Inflammatory macrophage treated with lipopolysaccharide for 1 hour (primary cell): ENCODE measurements around the gene SPTBN4.

Source experiments
- DNase-seq, 2 donors: peaks; one replicate each; pipeline ENCODE4 v3.0.0-alpha.2; 2020 to 2022

Gene SPTBN4

DNA sequence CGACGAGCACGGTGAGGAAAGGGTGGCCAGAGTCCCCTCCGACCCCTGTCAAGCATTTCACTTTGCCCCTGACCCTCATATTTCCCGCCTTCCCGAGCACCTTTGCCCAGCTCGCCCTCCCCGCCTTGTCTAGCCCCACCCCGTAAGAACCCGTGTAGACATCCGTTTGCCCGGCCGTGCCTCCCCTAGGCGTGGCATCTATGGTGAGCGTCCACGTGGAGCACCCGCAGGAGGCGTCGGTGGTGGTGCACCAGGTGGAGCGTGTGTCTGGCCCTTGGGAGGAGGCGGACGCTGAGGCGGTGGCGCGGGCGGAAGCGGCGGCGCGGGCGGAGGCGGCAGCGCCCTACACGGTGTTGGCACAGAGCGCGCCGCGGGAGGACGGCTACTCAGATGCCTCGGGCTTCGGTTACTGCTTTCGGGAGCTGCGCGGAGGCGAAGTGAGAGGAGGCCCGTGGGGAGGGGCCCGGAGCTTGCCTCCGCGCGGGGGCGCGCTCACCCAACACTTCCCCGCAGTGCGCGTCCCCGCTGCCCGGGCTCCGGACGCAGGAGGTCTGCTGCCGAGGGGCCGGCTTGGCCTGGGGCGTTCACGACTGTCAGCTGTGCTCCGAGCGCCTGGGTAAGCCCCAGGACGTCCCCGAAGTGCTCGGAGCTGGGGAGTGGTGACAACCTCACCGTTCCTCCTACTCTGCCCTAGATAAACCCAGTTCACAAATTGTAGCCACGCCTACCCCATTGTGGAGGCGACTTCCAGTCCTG, 138.6 kb downstream of the SPTBN4 start:
- DNase-seq = peak; percentile 63 to 86

DNA sequence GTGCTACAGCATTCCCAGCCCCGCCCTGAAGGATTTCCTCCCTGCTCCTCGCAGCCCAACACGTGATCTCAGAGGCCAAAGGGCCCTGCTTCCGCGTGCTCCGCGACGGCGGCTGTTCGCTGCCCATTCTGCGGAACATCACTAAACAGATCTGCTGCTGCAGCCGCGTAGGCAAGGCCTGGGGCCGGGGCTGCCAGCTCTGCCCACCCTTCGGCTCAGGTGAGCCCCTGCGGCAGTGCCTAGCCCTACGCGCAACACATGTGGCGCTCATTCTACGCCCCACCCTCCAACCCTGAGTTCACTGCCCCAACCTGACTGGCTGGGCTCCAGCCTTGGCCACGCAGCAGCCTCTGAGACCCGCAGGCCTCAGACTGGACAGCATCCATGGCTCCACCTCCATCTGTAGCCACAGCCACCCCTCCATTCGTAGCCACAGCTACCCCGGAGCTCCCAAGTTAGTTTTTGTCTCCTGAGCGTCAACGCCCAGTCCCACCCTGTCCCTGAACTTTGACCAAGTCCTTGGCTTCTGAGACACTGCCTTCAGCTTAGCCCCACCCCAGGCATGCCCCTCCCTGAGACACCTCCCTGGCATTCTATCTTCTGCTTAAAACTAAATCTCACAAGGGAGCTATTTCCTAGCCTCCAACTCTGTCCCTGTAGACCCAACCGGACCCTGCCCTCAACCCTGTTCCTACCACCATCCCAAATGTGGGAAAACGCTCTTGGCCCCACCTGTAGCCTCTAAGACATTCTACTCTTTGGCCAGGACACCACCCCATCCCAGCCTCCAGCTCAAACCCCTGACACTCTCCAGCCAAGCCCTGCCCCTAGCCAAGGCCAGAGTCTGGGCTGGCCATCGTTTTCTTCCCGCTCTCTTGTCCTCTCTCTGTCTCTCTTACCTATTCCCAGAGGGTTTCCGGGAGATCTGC, 140.8 kb downstream of the SPTBN4 start:
- DNase-seq = no peak

DNA sequence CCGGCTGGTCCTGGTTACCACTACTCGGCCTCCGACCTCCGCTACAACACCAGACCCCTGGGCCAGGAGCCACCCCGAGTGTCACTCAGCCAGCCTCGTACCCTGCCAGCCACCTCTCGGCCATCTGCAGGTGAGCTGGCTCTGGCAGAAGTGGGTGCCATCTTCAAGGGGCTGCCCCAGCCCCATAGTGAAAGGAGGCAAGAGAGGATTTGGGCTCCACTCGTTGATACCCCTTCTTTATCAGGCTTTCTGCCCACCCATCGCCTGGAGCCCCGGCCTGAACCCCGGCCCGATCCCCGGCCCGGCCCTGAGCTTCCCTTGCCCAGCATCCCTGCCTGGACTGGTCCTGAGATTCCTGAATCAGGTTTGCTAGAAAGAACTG, 141.4 kb downstream of the SPTBN4 start:
- DNase-seq = no peak

DNA sequence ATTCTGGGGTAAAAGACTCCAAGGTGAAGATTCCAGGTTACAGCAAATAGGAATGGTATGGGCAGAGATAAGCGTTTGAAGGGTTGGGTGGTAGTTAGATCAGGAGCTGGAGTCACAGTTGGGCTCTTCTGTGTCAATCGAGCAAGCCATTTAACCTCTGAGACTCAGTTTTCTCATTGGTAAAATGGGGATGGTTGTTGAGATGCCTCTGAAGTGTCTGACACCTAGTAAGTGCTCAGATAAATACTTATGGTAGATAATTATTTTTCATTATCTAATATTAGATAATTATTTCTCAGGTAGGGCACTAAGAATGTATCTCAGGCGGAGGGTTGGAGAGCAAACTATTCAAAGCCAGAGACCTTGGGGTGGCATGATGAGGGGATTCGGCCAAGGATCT, 142.2 kb downstream of the SPTBN4 start:
- DNase-seq = no peak

DNA sequence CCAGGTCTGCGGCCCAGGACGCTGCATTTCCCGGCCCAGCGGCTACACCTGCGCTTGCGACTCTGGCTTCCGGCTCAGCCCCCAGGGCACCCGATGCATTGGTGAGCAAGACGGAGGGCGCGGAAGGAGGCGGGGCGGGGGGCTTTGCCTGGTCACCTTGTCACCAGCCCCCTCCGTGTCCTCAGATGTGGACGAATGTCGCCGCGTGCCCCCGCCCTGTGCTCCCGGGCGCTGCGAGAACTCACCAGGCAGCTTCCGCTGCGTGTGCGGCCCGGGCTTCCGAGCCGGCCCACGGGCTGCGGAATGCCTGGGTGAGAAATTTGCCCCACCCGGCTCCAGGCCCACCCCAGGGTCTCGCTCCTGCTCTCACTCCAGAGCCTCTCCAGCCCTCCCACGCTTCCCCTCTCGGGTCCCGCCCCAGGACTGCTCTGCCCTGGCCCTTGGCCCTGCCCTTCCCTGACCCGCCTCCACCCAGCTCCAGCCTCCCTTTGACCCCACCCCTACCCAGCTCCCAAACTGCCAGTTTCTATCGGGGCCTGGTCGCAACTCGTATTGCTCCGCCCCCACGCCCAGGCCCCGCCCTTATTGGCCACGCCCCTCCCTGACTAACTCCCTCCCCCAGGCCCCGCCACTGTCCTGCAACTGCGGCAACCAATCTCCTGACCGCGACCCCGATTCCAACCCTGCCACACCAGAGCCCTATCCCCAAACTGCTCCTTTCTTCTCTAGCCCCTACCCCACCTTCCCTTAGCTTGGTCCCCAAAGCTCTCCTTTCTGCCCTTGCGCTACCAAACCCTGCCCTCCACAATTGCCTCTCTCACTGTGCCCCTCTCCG, 143.0 kb downstream of the SPTBN4 start:
- peak; percentile 95 to 98 for DNase-seq

DNA sequence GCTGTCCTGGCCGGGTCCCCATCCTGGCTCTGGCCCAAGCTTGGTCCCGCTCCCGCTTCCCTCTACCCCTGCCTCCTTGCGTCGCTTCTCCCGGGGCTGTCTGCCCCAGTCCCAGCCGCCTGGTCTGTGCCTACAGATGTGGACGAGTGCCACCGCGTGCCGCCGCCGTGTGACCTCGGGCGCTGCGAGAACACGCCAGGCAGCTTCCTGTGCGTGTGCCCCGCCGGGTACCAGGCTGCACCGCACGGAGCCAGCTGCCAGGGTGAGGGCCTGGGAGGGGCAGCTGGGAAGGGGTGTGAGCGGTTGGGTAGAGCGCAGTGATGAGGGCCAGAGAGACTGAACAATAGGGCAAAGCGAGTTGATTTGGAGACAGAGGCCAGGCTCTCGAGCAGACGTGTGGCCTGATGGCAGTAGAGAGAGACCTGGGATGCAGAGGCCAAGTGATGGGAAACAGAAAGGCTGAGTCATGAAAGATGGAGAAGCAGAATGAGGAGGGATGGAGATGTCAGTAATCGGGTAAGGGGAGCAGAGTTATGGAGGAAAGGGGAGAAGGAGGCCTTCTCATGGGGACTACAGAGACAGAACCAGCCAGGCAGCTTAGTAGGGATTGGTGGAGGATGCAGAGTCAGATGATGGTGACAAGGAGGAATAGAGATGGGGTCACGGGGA, 143.7 kb downstream of the SPTBN4 start:
- DNase-seq = peak in 1 of 2 donors; percentile 22

DNA sequence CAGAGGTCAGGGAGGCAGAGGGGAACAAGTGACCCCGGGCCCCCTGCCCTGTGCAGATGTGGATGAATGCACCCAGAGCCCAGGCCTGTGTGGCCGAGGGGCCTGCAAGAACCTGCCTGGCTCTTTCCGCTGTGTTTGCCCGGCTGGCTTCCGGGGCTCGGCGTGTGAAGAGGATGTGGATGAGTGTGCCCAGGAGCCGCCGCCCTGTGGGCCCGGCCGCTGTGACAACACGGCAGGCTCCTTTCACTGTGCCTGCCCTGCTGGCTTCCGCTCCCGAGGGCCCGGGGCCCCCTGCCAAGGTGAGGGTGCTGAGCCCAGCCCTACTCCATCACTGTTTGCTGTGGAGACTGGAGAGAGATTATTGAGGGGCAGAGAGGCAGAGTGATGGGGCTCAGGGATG, 144.3 kb downstream of the SPTBN4 start:
- DNase-seq = no peak

DNA sequence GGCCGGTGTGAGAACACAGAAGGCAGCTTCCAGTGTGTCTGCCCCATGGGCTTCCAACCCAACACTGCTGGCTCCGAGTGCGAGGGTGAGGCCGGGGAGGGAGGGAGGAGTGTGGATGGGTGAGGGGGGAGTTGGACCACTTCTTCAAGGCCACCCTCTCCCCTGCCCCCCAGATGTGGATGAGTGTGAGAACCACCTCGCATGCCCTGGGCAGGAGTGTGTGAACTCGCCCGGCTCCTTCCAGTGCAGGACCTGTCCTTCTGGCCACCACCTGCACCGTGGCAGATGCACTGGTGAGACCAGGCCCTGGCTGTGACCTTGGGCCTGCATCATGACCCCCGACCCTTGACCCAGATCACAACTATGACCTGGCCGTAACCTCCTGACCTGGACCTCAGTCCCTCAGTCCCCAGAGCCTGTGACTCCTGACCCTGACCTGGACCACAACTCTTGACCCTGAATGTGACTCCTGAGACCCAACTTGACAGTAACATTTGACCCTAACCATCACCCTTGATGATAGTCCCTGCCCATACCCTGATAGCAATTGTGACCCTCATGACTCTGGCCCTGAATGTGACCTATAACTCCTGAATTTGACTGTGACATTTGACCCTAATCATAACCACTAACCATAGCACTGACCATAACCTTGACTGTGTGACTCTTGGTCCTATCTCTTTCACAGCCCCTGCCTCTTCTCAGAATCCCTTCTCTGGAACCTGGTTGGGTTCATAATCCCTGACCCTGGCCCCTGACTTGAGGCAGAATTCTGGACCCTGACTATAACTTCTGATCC, 145.3 kb downstream of the SPTBN4 start:
- DNase-seq = no peak

DNA sequence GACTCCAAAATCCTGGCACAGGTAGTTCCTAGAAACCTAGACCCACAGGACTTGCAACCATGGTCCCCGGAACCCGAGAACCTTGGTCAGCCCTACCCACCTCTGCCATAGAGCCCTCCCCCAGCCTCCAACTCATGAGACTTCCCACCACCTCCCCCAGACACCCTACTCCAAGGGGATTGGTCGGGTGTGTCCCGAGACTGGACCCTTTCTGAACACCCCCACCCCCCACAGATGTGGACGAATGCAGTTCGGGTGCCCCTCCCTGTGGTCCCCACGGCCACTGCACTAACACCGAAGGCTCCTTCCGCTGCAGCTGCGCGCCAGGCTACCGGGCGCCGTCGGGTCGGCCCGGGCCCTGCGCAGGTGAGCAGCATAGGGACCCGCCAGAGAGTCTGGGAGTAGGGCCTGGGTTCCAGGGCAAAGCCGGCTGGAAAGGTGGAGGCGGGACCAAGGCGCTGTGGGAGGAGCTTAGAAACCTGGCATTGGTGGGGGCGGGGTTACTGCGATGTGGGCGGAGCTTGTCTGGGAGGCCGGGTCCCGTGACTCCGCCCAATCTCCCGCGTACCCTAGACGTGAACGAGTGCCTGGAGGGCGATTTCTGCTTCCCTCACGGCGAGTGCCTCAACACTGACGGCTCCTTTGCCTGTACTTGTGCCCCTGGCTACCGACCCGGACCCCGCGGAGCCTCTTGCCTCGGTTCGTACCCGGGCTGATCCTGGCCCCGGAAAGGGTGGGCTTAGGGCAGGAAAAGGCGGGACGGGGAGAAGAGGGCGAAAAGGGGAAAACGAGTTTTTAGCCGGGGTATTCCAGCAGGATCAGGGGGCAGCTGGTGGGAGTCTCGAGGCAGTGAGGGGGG, 146.3 kb downstream of the SPTBN4 start:
- peak; percentile 33 to 76 for DNase-seq

DNA sequence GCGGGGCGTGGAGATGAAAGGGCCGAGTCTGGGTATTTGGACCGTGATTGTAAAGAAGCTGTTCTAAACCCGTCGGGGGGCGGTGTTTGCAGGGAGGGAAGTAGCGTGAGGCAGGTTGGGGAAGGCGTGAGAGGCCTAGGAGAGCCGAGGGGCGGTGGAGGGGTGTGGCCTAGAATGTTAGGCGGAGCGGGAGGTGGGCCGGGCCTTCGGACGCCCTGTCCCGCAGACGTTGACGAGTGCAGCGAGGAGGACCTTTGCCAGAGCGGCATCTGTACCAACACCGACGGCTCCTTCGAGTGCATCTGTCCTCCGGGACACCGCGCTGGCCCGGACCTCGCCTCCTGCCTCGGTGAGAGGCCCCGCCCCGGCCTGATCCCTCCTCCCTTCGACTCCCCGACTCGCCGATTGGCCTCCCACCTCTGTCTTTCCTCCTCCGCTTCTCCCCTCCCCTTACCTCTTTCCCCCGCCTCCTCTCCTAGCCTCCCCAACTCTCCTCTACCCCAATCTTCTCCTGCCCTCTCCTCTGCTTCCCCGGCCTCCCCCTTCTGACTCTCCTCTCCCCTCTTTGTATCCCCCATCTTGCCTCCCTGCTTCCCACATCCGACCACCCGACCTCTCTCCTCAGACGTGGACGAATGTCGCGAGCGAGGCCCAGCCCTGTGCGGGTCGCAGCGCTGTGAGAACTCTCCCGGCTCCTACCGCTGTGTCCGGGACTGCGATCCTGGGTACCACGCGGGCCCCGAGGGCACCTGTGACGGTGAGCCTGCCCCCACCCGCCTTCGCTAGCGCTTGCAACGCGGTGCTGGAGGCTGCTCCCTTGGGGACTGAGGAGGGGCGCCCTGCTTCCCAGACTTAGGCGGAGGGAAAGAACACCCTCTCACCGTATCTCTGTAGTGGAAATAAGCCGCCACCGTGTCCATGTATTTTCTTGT, 147.2 kb downstream of the SPTBN4 start:
- peak; percentile 53 to 57 for DNase-seq

DNA sequence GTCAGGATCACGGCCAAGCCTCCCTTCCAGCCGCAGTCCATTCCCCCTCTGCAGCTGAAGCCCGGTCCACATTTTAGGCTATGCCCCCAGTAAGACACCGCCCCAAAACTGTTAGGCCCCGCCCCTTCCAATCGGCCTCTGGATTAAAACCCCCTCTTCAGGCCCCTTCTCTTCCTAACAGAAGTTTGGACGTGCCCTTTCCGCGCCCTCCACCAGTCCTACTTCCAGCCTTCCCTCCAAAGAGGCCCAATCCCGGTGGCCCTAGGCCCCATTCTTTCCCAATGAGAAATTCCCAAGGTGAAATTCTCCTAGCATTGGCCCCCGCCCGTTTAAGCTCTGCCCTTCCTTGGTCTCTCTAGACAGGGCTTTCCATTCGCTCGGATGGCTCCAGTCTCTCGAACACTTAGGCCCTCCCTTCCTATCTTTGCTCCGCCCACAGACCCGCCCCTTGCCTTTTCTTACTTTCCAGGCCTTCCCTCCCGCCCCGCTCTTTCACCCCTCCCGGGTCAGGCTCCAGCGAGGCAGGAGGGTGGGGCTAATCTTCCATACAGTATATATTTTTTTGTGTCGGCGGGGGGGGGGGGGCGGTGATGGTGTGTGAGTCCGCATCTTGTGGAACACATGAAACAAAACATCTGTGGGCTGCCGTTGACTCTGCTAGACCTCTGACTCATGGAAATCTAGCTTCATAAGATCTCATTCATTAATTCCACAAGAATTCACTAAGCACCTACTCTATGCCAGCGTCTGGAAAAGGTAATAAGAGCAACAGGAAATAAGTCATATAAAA, 148.0 kb downstream of the SPTBN4 start:
- DNase-seq = peak; percentile 50 to 62

DNA sequence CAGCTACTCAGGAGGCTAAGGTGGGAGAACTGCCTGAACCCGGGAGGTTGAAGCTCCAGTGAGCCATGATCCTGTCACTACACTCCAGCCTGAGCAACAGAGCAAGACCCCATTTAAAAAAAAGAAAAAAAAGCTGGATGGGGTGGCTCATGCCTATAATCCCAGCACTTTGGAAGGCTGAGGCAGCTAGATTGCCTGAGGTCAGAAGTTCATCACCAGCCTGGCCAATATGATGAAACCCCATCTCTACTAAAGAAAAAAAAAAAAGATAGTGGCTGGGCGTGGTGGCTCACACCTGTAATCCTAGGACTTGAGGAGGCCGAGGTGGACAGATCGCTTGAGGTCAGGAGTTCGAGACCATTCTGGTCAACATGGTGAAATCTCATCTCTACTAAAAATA, 149.4 kb downstream of the SPTBN4 start:
- no peak for DNase-seq

DNA sequence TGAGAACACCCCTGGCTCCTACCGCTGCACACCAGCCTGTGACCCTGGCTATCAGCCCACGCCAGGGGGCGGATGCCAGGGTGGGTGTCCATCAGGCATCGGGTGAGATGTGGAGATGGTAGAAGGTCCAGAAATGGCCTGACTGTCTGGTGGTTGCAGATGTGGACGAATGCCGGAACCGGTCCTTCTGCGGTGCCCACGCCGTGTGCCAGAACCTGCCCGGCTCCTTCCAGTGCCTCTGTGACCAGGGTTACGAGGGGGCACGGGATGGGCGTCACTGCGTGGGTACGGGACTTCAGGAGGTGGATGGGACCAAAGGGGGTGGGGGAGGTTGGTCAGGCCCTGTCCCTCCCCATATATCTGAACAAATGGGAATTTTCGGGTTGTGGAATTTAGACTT, 150.1 kb downstream of the SPTBN4 start:
- no peak for DNase-seq

DNA sequence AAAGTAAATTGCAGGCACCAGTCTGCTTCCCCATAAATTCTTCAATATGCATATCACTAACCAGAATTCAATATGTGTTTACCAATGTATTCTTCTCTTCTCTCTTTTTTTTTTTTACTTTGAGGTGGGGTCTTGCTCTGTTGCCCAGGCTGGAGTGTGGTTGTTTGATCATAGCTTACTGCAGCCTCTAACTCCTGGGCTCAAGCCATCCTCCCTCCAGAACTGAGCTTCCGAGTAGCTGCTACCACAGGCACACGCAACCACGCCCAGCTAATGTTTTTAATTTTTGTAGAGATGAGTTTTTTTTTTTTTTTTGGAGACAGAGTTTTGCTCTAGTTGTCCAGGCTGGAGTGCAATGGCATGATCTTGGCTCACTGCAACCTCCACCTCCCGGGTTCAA, 151.2 kb downstream of the SPTBN4 start:
- DNase-seq = no peak

DNA sequence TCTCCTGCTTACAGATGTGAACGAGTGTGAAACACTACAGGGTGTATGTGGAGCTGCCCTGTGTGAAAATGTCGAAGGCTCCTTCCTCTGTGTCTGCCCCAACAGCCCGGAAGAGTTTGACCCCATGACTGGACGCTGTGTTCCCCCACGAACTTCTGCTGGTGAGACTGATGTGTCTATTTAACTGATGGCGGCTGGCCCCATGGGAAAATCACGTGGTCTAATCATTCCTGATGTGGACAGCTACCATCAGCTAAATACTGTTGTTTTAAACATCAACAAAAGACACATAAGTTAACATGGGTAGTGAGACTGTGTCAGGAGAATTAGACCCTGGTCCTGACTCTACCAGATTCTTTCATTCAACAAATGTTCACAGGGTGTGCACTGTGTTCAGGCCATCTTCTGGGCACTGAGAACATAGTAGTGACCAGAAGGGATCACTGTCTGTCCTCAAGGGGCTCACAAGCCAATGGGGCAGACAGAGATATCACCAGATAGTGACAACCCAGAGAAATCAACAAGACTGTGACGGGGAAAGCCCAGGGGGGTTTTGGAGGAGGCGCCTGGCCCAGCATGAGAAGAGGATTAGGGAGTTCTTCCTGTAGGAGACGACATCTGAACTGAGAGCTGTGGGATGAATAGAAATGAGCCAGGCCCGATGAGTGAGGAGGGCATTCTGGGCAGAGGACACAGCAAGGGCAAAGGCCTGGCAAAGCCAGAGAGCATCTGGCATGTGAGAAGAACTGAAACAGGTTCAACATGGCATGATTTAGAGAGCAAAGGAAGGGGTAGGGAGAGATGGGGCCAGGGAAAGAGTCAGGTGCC, 152.7 kb downstream of the SPTBN4 start:
- DNase-seq = peak in 1 of 2 donors; percentile 50

DNA sequence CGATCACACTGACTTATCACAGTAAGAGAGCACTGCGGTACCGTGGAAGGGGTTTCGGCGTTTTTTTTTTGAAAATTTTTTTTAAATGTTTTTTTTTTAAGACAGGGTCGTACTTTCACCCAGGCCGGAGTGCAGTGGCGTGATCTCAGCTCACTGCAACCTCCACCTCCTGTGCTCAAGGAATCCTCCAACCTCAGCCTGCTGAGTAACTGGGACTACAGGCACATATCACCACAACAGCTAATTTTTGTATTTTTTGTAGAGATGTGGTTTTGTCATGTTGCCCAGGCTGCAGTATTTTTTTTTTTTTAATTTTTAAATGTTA, 153.3 kb downstream of the SPTBN4 start:
- DNase-seq = no peak

DNA sequence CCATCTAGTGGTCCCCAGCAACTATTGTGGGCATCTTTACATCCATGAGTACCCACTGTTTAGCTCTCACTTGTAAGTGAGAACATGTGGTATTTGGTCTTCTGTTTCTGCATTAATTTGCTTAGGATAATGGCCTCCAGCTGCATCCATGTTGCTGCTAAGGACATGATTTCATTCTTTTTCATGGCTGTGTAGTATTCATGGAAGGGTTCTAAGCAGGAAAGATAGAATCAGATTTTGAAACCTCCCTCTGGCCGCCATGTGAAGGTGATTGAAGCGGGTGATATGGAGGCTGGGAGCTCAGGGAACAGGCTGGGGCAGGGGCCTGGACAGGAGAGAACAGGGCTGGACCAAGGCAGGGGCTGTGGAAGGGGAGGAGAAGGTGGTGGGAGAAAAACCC, 154.5 kb downstream of the SPTBN4 start:
- no peak for DNase-seq
